ENCODE data around the gene ZBTB7A.

ZBTB7A gene

GRCh38 chr19:4052114-4052992 is 14.3 kb downstream of the ZBTB7A start:
- DNase-seq: no peak

GRCh38 chr19:4051175-4052101 is 15.3 kb downstream of the ZBTB7A start:
- DNase-seq: no peak

GRCh38 chr19:4049432-4049831 is 17.3 kb downstream of the ZBTB7A start:
- DNase-seq: no peak

- no peak for DNase-seq
Observed at GRCh38 chr19:4046946-4047683, 19.6 kb downstream of the ZBTB7A start.

- no peak for DNase-seq
Observed at GRCh38 chr19:4046362-4046691, 20.4 kb downstream of the ZBTB7A start.

- no peak for DNase-seq
Observed at GRCh38 chr19:4045597-4046361, 20.9 kb downstream of the ZBTB7A start.

- DNase-seq: no peak
Observed at GRCh38 chr19:4044990-4045465, 21.7 kb downstream of the ZBTB7A start.

GRCh38 chr19:4043966-4044715 is 22.6 kb downstream of the ZBTB7A start:
- DNase-seq: no peak

- DNase-seq: no peak
Observed at GRCh38 chr19:4043401-4043800, 23.3 kb downstream of the ZBTB7A start.

- no peak for DNase-seq
Observed at GRCh38 chr19:4042731-4043082, 24.0 kb downstream of the ZBTB7A start.

- DNase-seq: no peak
Observed at GRCh38 chr19:4042064-4042730, 24.5 kb downstream of the ZBTB7A start.

- no peak for DNase-seq
Observed at GRCh38 chr19:4038661-4039423, 27.9 kb downstream of the ZBTB7A start.

GRCh38 chr19:4038057-4038456 is 28.6 kb downstream of the ZBTB7A start:
- DNase-seq: no peak

- no peak for DNase-seq
Observed at GRCh38 chr19:4037301-4037949, 29.3 kb downstream of the ZBTB7A start.

GRCh38 chr19:4036576-4037300 is 30.0 kb downstream of the ZBTB7A start:
- DNase-seq: no peak

- DNase-seq: no peak
Observed at GRCh38 chr19:4035582-4035981, 31.1 kb downstream of the ZBTB7A start.

GRCh38 chr19:4035018-4035566 is 31.6 kb downstream of the ZBTB7A start:
- no peak for DNase-seq
